Trophoblast cell (in vitro differentiated cells and primary cell): Measurements from ENCODE around the gene ZNF195.

Source experiments
- DNase-seq, 2 donors: peaks; one replicate each; pipeline ENCODE4 v3.0.0-alpha.2; 2016
- H2AFZ ChIP-seq: 2 replicates; pipeline ENCODE4 v1.6.1; 2013; ENCODE audit warnings: low read length, moderate library complexity, mild to moderate bottlenecking; ENCODE audit not compliant: insufficient read depth, poor library complexity
- H2AK5ac ChIP-seq: 2 replicates; pipeline ENCODE4 v1.6.1; 2013; ENCODE audit warnings: mild to moderate bottlenecking, low read length
- H2BK120ac ChIP-seq: 2 replicates; pipeline ENCODE4 v1.6.1; 2013; ENCODE audit warnings: low read length, mild to moderate bottlenecking, moderate library complexity; ENCODE audit not compliant: insufficient read depth, poor library complexity
- H2BK12ac ChIP-seq: 2 replicates; pipeline ENCODE4 v1.6.1; 2013; ENCODE audit warnings: mild to moderate bottlenecking, low read length, moderate library complexity
- H2BK5ac ChIP-seq: 2 replicates; pipeline ENCODE4 v1.6.1; 2013; ENCODE audit warnings: low read length, low read depth, moderate library complexity, mild to moderate bottlenecking; ENCODE audit not compliant: poor library complexity
- H3K14ac ChIP-seq: 2 replicates; pipeline ENCODE4 v1.6.1; 2013; ENCODE audit warnings: mild to moderate bottlenecking, low read length
- H3K18ac ChIP-seq: 2 replicates; pipeline ENCODE4 v1.6.1; 2013; ENCODE audit warnings: mild to moderate bottlenecking, low read length
- H3K23ac ChIP-seq: 2 replicates; pipeline ENCODE4 v1.6.1; 2013; ENCODE audit warnings: low read length
- H3K27ac ChIP-seq: 2 replicates; pipeline ENCODE4 v1.5.1; 2013; ENCODE audit warnings: low read depth, mild to moderate bottlenecking, inconsistent platforms, low read length, moderate library complexity
- H3K27me3 ChIP-seq: 2 replicates; pipeline ENCODE4 v1.6.1; 2013; ENCODE audit warnings: inconsistent platforms, mild to moderate bottlenecking, low read length, moderate library complexity; ENCODE audit not compliant: insufficient read depth
- H3K36me3 ChIP-seq, 2 experiments: 1 replicate in 1 of 2; 2 replicates in 1 of 2; pipeline ENCODE4 v1.6.1; 2013; ENCODE audit warnings: low read length in 2 of 2, mild to moderate bottlenecking in 2 of 2, moderate library complexity in 1 of 2; ENCODE audit not compliant: insufficient read depth in 2 of 2, control insufficient read depth in 1 of 2
- H3K4ac ChIP-seq: 2 replicates; pipeline ENCODE4 v1.6.1; 2013; ENCODE audit warnings: low read depth, mild to moderate bottlenecking, low read length, moderate library complexity
- H3K4me1 ChIP-seq, 2 experiments: 1 replicate in 1 of 2; 2 replicates in 1 of 2; pipeline ENCODE4 v1.6.1; 2013; ENCODE audit warnings: low read length in 2 of 2, mild to moderate bottlenecking in 2 of 2, moderate library complexity in 1 of 2; ENCODE audit not compliant: insufficient read depth in 2 of 2, control insufficient read depth in 1 of 2
- H3K4me2 ChIP-seq: 2 replicates; pipeline ENCODE4 v1.6.1; 2013; ENCODE audit warnings: inconsistent platforms, mild to moderate bottlenecking, low read length, moderate library complexity
- H3K4me3 ChIP-seq: 2 replicates; pipeline ENCODE4 v1.5.1; 2013; ENCODE audit warnings: mild to moderate bottlenecking, low read depth, low read length, inconsistent platforms
- H3K79me1 ChIP-seq: one replicate; pipeline ENCODE4 v1.6.1; 2013; ENCODE audit warnings: low read length
- H3K79me2 ChIP-seq: 2 replicates; pipeline ENCODE4 v1.6.1; 2013; ENCODE audit warnings: low read length, mild to moderate bottlenecking; ENCODE audit not compliant: control insufficient read depth, insufficient read depth, poor library complexity
- H3K9ac ChIP-seq: 2 replicates; pipeline ENCODE4 v1.6.1; 2013; ENCODE audit warnings: mild to moderate bottlenecking, low read length
- H3K9me3 ChIP-seq: 2 replicates; pipeline ENCODE4 v1.6.1; 2013; ENCODE audit warnings: low read depth, mild to moderate bottlenecking, control low read depth, inconsistent platforms, low read length; ENCODE audit not compliant: insufficient read depth
- H4K12ac ChIP-seq: 2 replicates; pipeline ENCODE4 v1.6.1; 2013; ENCODE audit warnings: low read depth, mild to moderate bottlenecking, low read length, moderate library complexity
- H4K8ac ChIP-seq: 2 replicates; pipeline ENCODE4 v1.6.1; 2013; ENCODE audit warnings: low read depth, mild to moderate bottlenecking, low read length, moderate library complexity
- H4K91ac ChIP-seq: one replicate; pipeline ENCODE4 v1.6.1; 2013; ENCODE audit warnings: low read depth, mild to moderate bottlenecking, low read length, moderate library complexity
- WGBS: extraction: QIAGEN DNeasy Blood & Tissue Kit; methylation state at CpG from one replicate; pipeline ENCODE4 v1.1.7; 2013; ENCODE audit warnings: missing lambda C conversion rate; ENCODE audit not compliant: insufficient read length, insufficient coverage; ENCODE audit errors: extremely low coverage; 5-methylcytosine and 5-hydroxymethylcytosine counted together

Gene ZNF195

DNA sequence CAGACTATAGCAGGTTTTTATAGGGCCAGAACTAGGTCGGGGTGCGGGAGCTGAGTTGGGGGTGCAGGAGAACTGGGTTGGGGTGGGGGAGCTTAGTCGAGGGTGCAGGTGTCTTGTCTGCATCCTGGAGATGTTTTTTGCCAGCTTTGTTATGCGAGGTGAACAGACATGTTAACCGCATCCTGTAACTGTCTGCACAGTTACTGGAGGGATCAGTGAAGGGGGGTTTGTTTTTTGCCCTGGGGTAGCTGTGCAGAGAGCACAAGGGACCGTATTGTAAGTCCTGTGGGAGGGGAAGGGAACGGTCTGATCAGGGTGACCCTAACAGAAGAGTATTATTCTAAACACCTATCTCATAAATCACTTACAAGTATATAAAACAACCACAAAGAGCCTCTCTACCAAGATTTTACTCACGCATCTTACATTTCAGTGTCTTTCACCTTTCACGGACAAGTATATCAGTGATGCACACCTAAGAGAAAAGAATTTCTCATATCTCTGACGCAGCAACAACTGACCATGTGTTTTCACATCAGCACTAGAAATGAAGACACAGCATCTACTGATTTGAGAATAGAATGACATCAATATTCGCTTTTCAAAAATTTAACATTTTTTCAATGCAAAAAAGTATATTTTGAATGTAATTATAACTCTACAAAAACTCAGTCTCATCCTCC lies 20.8 kb downstream of the ZNF195 start:
- Histone ChIP-seq H3K4me2 (no peak overlapping the region), H2BK5ac (no peak overlapping the region), H4K91ac (no peak overlapping the region), H3K27ac (no peak overlapping the region), H4K12ac (no peak overlapping the region), H4K8ac (no peak overlapping the region), H3K9me3 (peaks cover 27% of the 10 kb centered on the region), H2AK5ac (no peak overlapping the region), H2BK12ac (no peak overlapping the region), H3K9ac (no peak overlapping the region), H3K27me3 (no peaks in the 10 kb centered on the region), H2AFZ (no peak overlapping the region), H3K18ac (no peak overlapping the region), H3K79me1 (no peaks in the 10 kb centered on the region), H3K79me2 (no peaks in the 10 kb centered on the region), H3K23ac (no peak overlapping the region), H2BK120ac (no peak overlapping the region), H3K36me3 (peaks cover 19 to 30% of the 10 kb centered on the region in 2 experiments), H3K4me3 (no peak overlapping the region), H3K4me1 (no peaks in the 10 kb centered on the region), H3K14ac (no peak overlapping the region), H3K4ac (no peak overlapping the region)
- WGBS = no CpG with 5 or more reads among the region's 11 CpGs
- no peak for DNase-seq

DNA sequence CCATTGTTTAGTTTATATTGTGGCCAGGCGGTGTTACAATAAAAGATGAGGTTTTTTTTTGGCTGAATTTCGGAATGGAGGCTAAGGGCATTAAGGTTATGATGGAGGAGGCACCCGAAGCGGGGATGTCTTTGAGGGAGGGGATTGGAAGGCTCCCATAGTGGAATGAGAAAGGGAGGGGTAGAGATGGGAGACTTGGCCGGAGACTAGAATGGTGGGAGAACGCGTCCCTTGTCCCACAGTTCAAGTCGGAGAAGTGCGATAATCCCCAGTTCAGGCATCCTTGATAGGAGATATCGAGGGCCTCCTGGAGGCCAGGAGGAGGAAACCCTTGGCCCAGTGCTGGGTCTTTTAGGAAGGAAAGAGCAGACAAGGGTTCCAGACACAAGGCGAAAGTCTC lies 21.6 kb downstream of the ZNF195 start:
- H3K4me1 ChIP-seq = no peaks in the 10 kb centered on the region

DNA sequence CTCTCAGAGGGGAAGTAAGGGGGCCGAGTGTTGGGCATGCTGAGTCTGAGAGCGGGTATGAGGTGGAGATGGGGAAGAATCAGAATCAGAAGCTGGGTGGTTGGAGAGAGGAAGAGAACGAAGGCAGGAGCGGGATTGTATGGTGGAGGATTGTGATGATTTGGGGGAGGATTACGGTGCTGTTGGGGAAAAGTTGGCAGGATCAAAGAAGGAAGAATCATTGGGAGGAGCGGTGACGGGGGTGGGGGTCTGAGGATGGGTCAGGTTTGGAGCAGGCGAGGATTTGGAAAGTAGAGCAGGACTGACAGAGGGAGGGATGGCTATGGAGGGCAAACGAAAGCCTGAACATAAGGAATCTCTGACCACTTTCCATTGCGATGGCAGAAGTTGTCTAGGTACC lies 22.1 kb downstream of the ZNF195 start:
- Histone ChIP-seq H3K4me3 (no peak overlapping the region), H3K79me2 (no peaks in the 10 kb centered on the region), H2AFZ (no peak overlapping the region), H3K4me2 (no peak overlapping the region), H3K23ac (no peak overlapping the region), H3K79me1 (no peaks in the 10 kb centered on the region), H3K27ac (no peak overlapping the region), H2BK12ac (no peak overlapping the region), H3K4me1 (no peaks in the 10 kb centered on the region), H3K9ac (no peak overlapping the region), H4K12ac (no peak overlapping the region), H4K91ac (no peak overlapping the region), H3K27me3 (no peaks in the 10 kb centered on the region), H3K36me3 (peaks cover 19 to 27% of the 10 kb centered on the region in 2 experiments), H3K14ac (no peak overlapping the region), H3K18ac (no peak overlapping the region), H3K4ac (no peak overlapping the region), H2BK5ac (no peak overlapping the region), H2BK120ac (no peak overlapping the region), H4K8ac (no peak overlapping the region), H3K9me3 (peaks cover 33% of the 10 kb centered on the region), H2AK5ac (no peak overlapping the region)
- 100% methylated on average over 4 of the region's 10 CpGs for WGBS
- no peak for DNase-seq

More for the DNA sequence above, 21.6 kb downstream of the ZNF195 start:
- no peak overlapping the region for H3K4ac ChIP-seq
- no peak overlapping the region for H4K91ac ChIP-seq
- no peak overlapping the region for H4K12ac ChIP-seq
- H3K27me3 ChIP-seq = no peaks in the 10 kb centered on the region
- no peak overlapping the region for H3K4me3 ChIP-seq
- H3K4me2 ChIP-seq = no peak overlapping the region
- H2BK5ac ChIP-seq = no peak overlapping the region
- no peak overlapping the region for H3K27ac ChIP-seq
- H3K79me1 ChIP-seq = no peaks in the 10 kb centered on the region
- no peak overlapping the region for H2AK5ac ChIP-seq
- H3K23ac ChIP-seq = no peak overlapping the region
- H3K9ac ChIP-seq = no peak overlapping the region
- peaks cover 19 to 28% of the 10 kb centered on the region in 2 experiments for H3K36me3 ChIP-seq
- no peaks in the 10 kb centered on the region for H3K79me2 ChIP-seq
- no CpG with 5 or more reads among the region's 11 CpGs for WGBS
- no peak overlapping the region for H3K14ac ChIP-seq
- DNase-seq = no peak
- no peak overlapping the region for H3K18ac ChIP-seq
- peaks cover 30% of the 10 kb centered on the region for H3K9me3 ChIP-seq
- H2AFZ ChIP-seq = no peak overlapping the region
- no peak overlapping the region for H2BK12ac ChIP-seq
- no peak overlapping the region for H4K8ac ChIP-seq
- H2BK120ac ChIP-seq = no peak overlapping the region

DNA sequence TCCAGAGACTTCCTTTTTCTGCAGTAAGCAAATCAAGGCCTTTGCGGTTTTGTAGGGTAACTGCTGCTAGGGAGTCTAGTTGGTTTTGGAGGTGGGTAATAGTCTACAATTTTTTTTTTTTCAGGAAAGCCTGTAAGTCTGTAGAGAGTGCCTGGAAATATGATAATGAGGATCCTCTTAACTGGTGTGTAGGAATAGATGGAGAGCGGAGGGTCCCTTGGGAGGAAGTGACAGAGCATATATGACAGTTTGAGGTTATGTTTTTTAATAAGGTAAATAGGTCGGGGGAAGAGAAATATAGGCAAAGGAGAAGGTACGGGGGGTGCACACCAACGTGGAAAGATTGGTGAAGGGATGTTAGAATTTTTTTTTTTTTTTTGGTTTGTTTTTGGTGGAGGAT lies 25.9 kb downstream of the ZNF195 start:
- no peaks in the 10 kb centered on the region for H3K79me1 ChIP-seq
- DNase-seq = no peak
- no peak overlapping the region for H2BK120ac ChIP-seq
- no peak overlapping the region for H3K4me3 ChIP-seq
- H2BK12ac ChIP-seq = no peak overlapping the region
- 100% methylated on average over 1 of the region's 5 CpGs for WGBS
- peaks cover 23% of the 10 kb centered on the region for H3K9me3 ChIP-seq
- H3K14ac ChIP-seq = no peak overlapping the region
- H2AK5ac ChIP-seq = no peak overlapping the region
- H3K4me2 ChIP-seq = no peak overlapping the region
- H3K27ac ChIP-seq = no peak overlapping the region
- H4K91ac ChIP-seq = no peak overlapping the region
- no peaks in the 10 kb centered on the region for H3K27me3 ChIP-seq
- H3K4me1 ChIP-seq = no peaks in the 10 kb centered on the region
- H3K18ac ChIP-seq = no peak overlapping the region
- no peak overlapping the region for H3K23ac ChIP-seq
- no peak overlapping the region for H2AFZ ChIP-seq
- no peak overlapping the region for H4K12ac ChIP-seq
- H3K9ac ChIP-seq = no peak overlapping the region
- H3K4ac ChIP-seq = no peak overlapping the region
- no peak overlapping the region for H4K8ac ChIP-seq
- H3K36me3 ChIP-seq = peaks cover 6 to 9% of the 10 kb centered on the region in 2 experiments
- no peak overlapping the region for H2BK5ac ChIP-seq
- no peaks in the 10 kb centered on the region for H3K79me2 ChIP-seq
